ENCODE measurements around the gene VILL.

The VILL gene
- 53.6 to 81.6 (median 67.7) reads per million in 4 experiments for total RNA-seq

GRCh38 chr3:37990527-37990926, at the start of gene VILL:
Gene VILL, plus strand, starts transcription at chr3:37990786. Its CDS starts 2,887 bp downstream, at chr3:37993673.
- DNase-seq: no peak

DNA sequence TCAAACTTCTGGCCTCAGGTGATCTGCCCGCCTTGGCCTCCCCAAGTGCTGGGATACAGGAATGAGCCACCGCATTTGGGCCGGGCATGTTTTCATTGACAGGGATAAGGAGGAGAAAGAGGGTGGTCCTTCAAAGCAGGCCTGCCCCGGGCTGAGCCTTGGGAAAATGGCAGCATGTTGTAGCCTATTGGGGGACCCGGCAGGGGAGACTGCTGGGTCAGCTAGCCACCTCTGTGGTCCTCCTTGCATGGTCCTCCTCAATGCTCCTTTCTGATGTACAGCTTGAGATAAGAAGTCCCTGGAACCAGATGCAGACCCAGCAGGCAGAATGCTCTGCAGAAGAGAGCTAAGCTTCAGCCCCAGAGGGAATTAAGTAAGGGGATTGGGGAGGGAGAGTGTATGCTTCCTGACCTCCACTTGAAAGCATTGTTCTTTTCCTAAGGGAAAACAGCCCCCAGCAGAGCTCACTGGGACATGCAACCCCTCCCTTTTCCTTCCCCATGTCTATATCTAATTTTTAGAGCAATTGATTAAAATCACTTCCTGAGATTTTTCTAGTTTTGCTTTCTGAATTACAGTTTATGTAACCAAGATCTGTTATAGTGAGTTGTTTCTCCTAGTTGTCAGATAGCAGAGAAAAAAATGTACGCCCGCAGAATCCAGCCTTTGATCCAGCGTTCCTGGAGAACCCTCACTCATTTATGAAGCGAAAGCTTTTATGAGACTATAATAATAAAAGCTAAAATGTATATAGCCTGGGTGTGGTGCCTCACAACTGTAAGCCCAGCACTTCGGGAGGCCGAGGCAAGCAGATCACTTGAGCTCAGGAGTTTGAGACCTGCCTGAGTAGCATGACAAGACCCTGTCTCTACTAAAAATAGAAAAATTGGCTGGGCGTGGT, 48.7 kb upstream of the VILL start:
- DNase-seq: no peak

- DNase-seq: no peak
Measured at GRCh38 chr3:37942646-37943045, 47.9 kb upstream of the VILL start.

- DNase-seq: no peak
Measured at GRCh38 chr3:37943126-37943525, 47.5 kb upstream of the VILL start.

GRCh38 chr3:37943631-37944314, 46.8 kb upstream of the VILL start:
- no peak for DNase-seq

- no peak for DNase-seq
Measured at GRCh38 chr3:37944391-37944842, 46.2 kb upstream of the VILL start.

- no peak for DNase-seq
Measured at GRCh38 chr3:37945156-37945806, 45.3 kb upstream of the VILL start.

GRCh38 chr3:37945807-37946530, 44.6 kb upstream of the VILL start:
- no peak for DNase-seq

DNA sequence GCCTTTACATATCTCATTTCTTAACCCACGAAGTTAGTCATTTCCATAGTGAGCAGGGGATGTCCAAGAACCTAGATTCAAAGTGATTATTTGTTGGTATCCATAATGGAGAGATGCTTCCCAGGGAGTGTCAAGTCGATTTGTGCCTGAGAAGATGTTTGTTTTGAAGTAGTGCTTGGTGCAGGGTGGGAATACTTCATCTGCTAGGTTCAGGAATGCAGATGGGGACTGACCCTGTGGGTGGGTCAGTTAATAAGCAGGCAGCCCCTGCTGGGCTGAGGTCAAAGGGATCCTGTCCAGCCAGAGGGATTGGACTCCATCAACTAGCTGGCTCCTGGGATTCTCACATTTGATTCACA, 44.1 kb upstream of the VILL start:
- no peak for DNase-seq

DNA sequence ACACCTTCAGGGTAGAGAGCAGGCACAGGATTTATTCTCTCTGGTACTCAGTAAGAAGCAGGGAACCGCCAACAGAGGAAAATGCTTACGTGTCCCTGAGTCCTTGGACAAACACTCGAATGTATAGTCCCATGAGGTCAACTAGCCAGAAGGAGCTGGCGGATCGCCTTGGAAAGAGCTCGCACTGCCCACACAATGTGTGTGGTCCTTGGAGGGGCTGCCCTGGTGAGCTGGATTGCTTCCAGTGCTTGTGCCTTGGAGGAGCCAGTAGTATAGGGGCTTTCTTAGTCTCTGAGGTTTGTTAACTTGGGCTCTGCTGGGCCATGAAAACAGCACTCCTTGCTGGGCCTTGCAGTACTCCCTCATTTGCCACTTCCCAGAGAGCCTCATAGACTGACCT, 40.7 kb upstream of the VILL start:
- DNase-seq: no peak

DNA sequence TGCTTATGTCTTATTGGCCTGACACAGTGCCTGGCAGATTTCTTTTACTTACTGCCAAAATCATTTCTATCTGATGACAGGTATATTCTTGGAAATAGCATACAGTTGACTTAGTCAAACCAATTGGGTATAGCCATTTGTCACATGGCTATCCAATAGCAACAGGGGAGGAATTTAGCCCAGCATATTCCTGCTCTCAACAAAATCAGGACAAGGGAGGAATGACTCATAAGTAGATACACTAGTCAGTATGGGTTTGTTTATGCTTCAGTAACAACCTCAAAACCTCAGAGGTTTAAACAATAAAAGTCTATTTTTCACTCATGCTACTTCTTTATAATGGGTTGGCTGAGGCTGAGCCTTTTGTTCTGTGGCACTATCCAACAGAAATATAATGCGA, 38.0 kb upstream of the VILL start:
- no peak for DNase-seq

- DNase-seq: no peak
Measured at GRCh38 chr3:37953226-37953625, 37.4 kb upstream of the VILL start.

- DNase-seq: no peak
Measured at GRCh38 chr3:37953707-37954394, 36.7 kb upstream of the VILL start.

GRCh38 chr3:37954881-37955280, 35.7 kb upstream of the VILL start:
- DNase-seq: no peak

DNA sequence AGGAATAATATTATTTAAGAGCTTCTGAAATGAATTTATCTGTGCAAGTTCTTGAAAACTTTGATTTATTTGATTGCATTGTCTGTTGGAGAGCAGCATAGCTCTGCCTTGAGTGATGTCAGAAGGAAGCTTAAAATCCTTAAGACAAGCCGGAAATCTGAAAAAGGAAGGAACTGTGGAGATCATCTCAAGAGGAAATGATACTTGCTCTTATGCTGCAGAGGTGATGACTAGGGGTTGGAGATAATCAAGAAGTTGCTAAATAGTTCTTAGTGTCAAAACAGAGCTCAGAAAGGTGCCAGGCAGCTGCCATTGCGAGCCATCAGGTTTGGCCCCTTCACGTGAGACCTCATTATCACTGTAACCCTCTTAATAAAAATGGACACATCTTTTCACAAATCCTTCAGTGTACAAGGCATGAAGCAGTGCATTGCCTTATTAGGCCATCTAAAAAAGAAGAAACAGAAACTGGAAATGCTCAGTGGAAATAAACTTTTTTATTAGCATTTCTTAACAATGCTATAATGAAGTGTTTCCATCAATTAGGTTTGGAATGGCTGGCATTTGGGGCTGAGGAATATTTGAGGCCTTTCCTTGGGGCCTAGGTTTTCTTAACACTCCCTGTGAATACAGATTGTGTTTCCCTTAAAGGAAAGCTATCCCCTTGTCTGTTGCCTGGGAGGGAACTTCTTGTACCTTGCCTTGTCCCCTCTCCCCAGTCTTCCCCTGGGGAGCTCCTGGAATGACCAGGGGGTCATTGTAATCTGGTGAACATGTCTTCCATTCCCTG, 34.5 kb upstream of the VILL start:
- DNase-seq: no peak

DNA sequence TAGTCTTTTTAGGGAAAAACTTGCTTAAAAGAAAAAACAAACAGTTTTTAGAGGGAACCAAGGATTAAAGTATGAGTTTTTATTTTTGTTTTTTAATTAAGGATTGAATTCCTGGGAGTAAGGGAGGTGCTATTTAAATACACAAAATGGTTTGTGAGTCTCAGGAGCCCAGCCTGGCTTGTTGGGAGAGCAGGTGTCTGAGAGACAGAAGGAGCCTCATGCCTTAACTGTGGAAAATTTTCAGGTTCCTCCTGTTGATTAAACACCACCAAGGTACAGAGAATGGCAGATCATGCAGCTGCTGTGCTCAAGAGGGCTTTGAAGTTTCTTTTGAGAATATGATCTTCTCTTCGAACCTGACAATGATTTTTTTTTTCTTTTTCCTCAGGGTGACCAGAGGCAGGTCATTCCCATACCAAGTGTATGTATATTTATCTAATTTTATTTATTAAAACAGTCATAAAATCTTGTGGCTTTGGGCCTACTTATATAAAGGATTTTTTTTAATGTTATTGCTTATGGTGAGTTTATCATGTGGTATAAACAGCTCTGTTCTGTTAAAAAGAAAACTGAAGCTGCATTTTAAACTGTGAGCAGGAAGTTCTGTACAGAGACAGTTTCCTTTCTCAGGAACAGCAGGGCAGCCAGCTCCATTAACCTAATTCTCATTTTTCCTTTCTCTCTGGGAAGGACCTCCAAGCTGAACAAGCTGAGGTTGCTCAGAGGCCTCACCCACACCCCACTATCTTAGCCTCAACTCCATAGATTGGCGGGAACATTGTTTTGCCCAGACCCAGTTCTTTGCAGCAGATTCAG, 33.7 kb upstream of the VILL start:
- DNase-seq: no peak

DNA sequence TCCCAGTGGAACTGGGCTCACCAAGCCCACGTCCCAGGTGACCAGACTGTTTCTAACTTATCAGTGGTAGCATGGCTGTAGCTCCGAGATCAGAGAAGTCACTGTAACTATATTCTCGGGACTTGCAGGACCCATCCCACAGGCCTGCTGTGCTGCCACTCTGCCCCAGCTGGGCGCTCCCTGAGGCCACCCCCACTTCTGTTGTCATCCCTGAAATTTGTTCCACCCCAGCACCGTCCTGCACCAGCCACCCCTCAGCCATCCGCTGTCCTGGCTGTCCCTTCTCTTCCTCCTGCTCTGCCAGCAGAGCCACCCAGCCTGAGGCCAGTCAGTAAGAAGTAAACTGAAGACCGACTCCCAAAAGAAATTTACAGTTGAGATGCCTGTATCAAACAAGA, 33.0 kb upstream of the VILL start:
- DNase-seq: no peak

GRCh38 chr3:37961622-37962431, 28.8 kb upstream of the VILL start:
- no peak for DNase-seq

DNA sequence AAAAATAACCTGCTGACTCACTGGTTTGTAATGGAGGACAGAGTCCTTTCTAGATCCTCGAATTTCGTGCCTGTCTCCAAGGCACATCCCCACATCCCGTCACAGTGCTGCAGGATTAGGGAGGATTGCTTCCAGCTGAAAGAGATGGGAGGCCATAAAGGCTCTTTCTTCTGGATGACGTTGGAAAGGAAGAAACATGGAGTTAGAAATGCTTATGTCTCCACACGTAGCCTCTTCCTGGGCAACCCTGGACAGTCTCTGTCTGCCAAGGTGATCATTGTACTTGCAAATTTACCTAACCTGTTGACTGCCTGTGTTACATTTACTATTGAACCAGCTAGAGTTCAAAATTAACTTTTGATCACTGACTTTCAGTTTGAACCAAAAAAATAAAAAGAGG, 27.6 kb upstream of the VILL start:
- no peak for DNase-seq

GRCh38 chr3:37963635-37964034, 27.0 kb upstream of the VILL start:
- no peak for DNase-seq

Data from effector CD8-positive, alpha-beta T cell (primary cell).